B cell (primary cell): ENCODE results near the gene HLA-DQA1.

Experiments used
- CTCF ChIP-seq: fragments of 200-600 bp; IDR thresholded peaks from one replicate; pipeline ENCODE4 v1.8.0; 2022; ENCODE audit warnings: antibody characterized with exemption, mild to moderate bottlenecking
- EZH2 ChIP-seq: IDR thresholded peaks from 2 replicates; pipeline ENCODE4 v1.6.1; 2012; ENCODE audit warnings: borderline replicate concordance, low read depth, mild to moderate bottlenecking, moderate library complexity, low read length; ENCODE audit not compliant: insufficient read depth, poor library complexity, severe bottlenecking

GRCh38 chr6:32627249-32627648 is 10.0 kb upstream of the HLA-DQA1 start:
- TF ChIP-seq EZH2 (no peak), CTCF (no peak)
